Stimulated activated CD8-positive, alpha-beta memory T cell treated with anti-CD3 and anti-CD28 coated beads, Interleukin-4, amount 100 ng/mL, for 24 hours (primary cell): ENCODE results near the gene TMPRSS15.

Experiments used
- DNase-seq: peaks from one replicate; pipeline ENCODE4 v3.0.0-alpha.2; 2020; ENCODE audit warnings: low read depth

The TMPRSS15 gene

GRCh38 chr21:18244671-18245463, 158.7 kb downstream of the TMPRSS15 start, which contains the start of gene CHODL:
Gene CHODL (plus strand): TSS chr21:18244833. CDS start chr21:18245224, 391 bp downstream.
- DNase-seq, result no peak

GRCh38 chr21:18235545-18235944, 168.0 kb downstream of the TMPRSS15 start:
- DNase-seq, result no peak

DNA sequence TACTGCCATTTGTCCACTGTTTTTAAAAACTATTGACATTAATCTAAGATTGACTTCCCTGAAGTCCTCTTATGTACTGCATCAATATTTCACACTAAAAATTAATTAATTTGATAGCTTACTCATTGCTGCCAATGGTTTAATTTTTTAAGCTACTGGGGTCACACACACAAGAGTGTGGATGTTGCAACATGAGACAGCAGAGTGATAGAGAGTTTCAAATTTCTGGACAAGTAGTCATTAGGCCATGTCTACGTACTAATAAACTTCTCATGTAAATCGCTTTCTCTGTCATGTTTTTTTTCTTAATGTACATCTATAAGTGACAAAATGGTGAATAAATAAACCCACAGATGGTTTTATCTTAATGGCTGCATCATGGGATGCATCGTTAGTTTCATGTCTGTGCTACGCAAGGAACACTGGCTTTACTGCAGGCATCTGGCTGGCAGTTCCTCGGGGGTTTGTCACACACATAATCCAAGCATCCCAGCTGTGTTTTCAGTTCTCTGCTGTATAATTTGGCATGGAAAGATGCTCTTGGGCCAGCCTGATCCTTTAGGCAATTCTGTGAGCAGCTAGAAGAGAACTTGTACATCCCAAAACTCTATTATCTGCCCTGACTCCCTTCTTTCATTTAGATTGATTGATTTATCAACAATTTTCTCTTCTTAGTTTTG, 175.4 kb downstream of the TMPRSS15 start:
- DNase-seq, result no peak

DNA sequence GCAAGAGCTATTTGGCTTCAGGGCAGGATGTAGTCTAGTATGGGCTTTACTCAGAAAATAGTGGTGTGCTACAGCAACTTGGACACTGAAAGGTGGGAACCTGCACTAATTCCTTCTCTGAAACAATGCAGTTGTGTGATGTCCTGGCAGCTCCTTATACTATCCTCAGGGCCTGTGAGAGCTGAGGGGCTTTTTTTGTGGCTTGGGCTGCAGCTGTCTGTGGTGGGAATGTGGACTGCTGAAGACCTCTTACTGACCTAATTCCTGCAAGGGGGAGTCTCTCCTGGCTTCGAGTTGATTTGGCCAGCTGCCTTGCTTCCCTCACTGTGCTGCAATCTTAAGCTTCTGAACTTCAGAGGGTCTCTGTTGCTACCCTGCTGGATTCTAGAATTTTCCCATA, 181.2 kb downstream of the TMPRSS15 start:
- no peak for DNase-seq

GRCh38 chr21:18220498-18220897, 183.1 kb downstream of the TMPRSS15 start:
- DNase-seq, result no peak
